Mononuclear cell (primary cell): ENCODE data around the gene KMT2A. TPM values are rescaled to one million over a fixed set of nuclear protein-coding genes. Genes with fewer than 3 reads are reported as not detected.
A peak's percentile ranks its signal among the peaks of the same experiment; 100 is the strongest.
"Not testable (repeated sequence)": the region's sequence is repeated elsewhere in the genome, so short reads cannot be mapped to it uniquely, and the experiment has no call there.

Source experiments
- H3K27me3 ChIP-seq: 2 replicates; pipeline ENCODE4 v1.6.0; 2011; ENCODE audit warnings: low read length, control low read depth; ENCODE audit not compliant: insufficient read depth
- H3K4me1 ChIP-seq: 2 replicates; pipeline ENCODE4 v1.5.1; 2011; ENCODE audit warnings: mild to moderate bottlenecking, low read length, control low read depth; ENCODE audit not compliant: insufficient read depth
- H3K4me3 ChIP-seq: 2 replicates; pipeline ENCODE4 v1.5.1; 2011; ENCODE audit warnings: mild to moderate bottlenecking, low read length, moderate library complexity
- H3K9me3 ChIP-seq: 2 replicates; pipeline ENCODE4 v1.5.1; 2011; ENCODE audit warnings: low read depth, mild to moderate bottlenecking, control low read depth, low read length
- total RNA-seq: library from RNA; depleted of rRNA; stranded (reverse); fragments of >200 nt; gene quantifications from one replicate; pipeline ENCODE4 v1.2.3, GENCODE V29; 2012

The KMT2A gene
- total RNA-seq, 1 donor: 126 TPM

- H3K4me1 ChIP-seq: peaks cover 7% of the 10 kb centered on the region
- no peak overlapping the region for H3K4me3 ChIP-seq
- no peaks in the 10 kb centered on the region for H3K9me3 ChIP-seq
- H3K27me3 ChIP-seq: no peaks in the 10 kb centered on the region
Measured at GRCh38 chr11:118565051-118565450, 128.8 kb downstream of the KMT2A start.

GRCh38 chr11:118569670-118570069, 133.4 kb downstream of the KMT2A start:
- no peak overlapping the region for H3K4me3 ChIP-seq
- H3K4me1 ChIP-seq: peaks cover 29% of the 10 kb centered on the region
- H3K27me3 ChIP-seq: no peaks in the 10 kb centered on the region
- H3K9me3 ChIP-seq: no peaks in the 10 kb centered on the region

GRCh38 chr11:118570787-118571186, 134.5 kb downstream of the KMT2A start:
- Histone ChIP-seq H3K4me3 (no peak overlapping the region), H3K9me3 (no peaks in the 10 kb centered on the region), H3K27me3 (no peaks in the 10 kb centered on the region), H3K4me1 (peaks cover 28% of the 10 kb centered on the region)

DNA sequence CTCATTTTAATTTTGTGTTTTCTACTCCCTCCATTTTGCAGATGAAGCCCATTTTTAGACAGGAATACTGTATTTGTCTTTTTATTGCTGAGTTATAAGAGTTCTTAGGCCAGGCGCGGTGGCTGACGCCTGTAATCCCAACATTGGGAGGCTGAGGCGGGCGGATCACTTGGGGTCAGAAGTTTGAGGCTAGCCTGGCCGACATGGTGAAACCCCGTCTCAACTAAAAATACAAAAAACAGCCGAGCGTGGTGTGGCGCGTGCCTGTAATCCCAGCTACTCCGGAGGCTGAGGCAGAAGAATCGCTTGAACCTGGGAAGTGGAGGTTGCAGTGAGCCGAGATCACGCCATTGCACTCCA, 135.4 kb downstream of the KMT2A start:
- peaks cover 29% of the 10 kb centered on the region for H3K4me1 ChIP-seq
- H3K27me3 ChIP-seq, H3K9me3 ChIP-seq: not testable (repeated sequence)
- H3K4me3 ChIP-seq: peak overlapping the region; percentile 100

DNA sequence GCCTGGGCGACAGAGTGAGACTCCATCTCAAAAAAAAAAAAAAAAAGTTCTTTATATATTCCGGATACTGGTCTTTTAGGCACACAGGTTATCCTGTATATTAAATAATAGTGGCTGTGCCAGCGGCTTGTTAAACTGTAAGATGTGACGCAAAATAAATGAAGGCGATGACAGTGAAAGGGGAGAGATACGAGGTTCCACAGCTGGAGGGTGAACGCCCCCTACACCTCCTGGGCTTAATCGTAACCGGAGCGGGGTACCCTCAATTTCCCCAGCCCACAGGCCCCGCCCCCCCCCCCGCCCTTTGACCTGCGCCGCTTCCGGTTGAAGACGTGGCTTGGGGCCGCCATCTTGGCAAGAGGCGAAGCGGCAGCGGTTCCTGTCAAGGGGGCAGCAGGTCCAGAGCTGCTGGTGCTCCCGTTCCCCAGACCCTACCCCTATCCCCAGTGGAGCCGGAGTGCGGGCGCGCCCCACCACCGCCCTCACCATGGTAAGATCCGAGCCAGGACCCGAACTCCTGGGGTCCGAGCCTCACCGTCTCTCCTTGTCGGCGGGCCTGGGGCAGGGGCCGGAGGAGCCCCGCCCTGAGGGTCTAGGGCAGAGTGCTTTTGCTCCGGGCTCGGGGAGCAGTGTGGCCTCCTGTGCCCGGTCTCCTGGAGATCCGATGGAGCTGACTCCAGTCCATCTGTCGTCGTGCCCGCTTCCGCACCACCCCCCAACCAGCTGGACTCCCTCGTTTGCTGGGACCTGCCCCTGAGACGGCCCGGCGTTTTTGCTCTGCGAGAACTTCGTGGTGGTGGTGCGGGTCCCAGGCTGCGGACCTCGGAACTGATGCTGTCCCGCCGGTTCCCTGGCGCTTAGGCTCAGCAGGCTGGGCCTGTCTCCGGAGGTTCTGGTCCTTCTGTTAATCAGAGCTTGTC, 136.0 kb downstream of the KMT2A start, which contains the start of gene ARCN1:
TSS of gene ARCN1 (plus strand) at position 349 of the 920 bp plus-strand sequence. CDS start at position 488, 139 bp downstream.
- Histone ChIP-seq H3K27me3 (no peaks in the 10 kb centered on the region), H3K4me3 (peak within 1 kb of the TSS; percentile 100), H3K9me3 (no peaks in the 10 kb centered on the region), H3K4me1 (peaks cover 35% of the 10 kb centered on the region)

- H3K4me1 ChIP-seq: peaks cover 37% of the 10 kb centered on the region
- H3K27me3 ChIP-seq: no peaks in the 10 kb centered on the region
- H3K4me3 ChIP-seq: peak overlapping the region; percentile 100
- H3K9me3 ChIP-seq: no peaks in the 10 kb centered on the region
Measured at GRCh38 chr11:118572981-118573550, 136.8 kb downstream of the KMT2A start.

DNA sequence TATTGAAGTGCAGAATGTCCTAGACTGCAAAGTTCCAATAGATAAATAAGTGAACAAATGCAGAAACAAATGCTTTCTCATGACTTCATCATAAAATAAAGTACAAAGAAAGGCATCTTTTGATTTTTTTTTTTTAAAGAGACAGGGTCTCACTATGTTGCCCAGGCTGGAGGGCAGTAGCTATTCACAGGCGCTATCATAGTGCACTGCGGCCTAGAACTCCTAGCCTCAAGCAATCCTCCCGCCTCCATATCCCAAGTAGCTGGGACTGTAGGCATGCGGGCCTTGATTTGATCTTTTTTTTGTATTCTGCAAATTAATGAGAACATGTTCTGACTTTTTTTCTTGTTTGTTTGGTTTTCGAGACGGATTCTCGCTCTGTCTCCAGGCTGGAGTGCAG, 138.3 kb downstream of the KMT2A start:
- Histone ChIP-seq H3K27me3 (no peaks in the 10 kb centered on the region), H3K9me3 (no peaks in the 10 kb centered on the region), H3K4me3 (no peak overlapping the region), H3K4me1 (peaks cover 37% of the 10 kb centered on the region)

Other genes with a start within 250 kb of the KMT2A start
- 90.4 TPM for gene JAML, start 211.5 kb upstream of the KMT2A start, total RNA-seq
- gene MPZL3, start 184.1 kb upstream of the KMT2A start, total RNA-seq: 16.7 TPM
- 1.5 TPM for gene MPZL2, start 172.2 kb upstream of the KMT2A start, total RNA-seq
- gene CD3E, start 131.8 kb upstream of the KMT2A start, total RNA-seq: 136 TPM
- gene CD3D, start 93.8 kb upstream of the KMT2A start, total RNA-seq: 122 TPM
- 49.7 TPM for gene CD3G, start 92.1 kb upstream of the KMT2A start, total RNA-seq
- gene UBE4A, start 76.9 kb upstream of the KMT2A start, total RNA-seq: 50.5 TPM
- gene ATP5MG, start 34.9 kb upstream of the KMT2A start, total RNA-seq: 50.8 TPM
- not detected for gene TTC36, start 91.0 kb downstream of the KMT2A start, total RNA-seq
- gene TMEM25, start 94.7 kb downstream of the KMT2A start, total RNA-seq: 8.9 TPM
- gene IFT46, start 129.4 kb downstream of the KMT2A start, total RNA-seq: 10.1 TPM
- gene ARCN1, start 135.9 kb downstream of the KMT2A start, total RNA-seq: 109 TPM
- gene PHLDB1, start 171.1 kb downstream of the KMT2A start, total RNA-seq: 0.63 TPM
- gene TREH, start 243.2 kb downstream of the KMT2A start, total RNA-seq: not detected